Mesothelial cell of epicardium (in vitro differentiated cells): ENCODE data around the gene ST3GAL3. TPM values are rescaled to one million over a fixed set of nuclear protein-coding genes. Genes with fewer than 3 reads are reported as not detected.

Experiments used
- DNase-seq, 2 experiments: peaks; one replicate each; pipeline ENCODE4 v3.0.0; 2021; ENCODE audit warnings: low spot score in 2 of 2; ENCODE audit not compliant: unreplicated experiment in 2 of 2
- H3K27ac Mint-ChIP-seq: 2 replicates; pipeline ENCODE4 v1.8.0; 2021; ENCODE audit warnings: mixed read lengths
- H3K27me3 Mint-ChIP-seq: 2 replicates; pipeline ENCODE4 v1.8.0; 2021; ENCODE audit warnings: low read depth, mixed read lengths
- H3K36me3 Mint-ChIP-seq: 2 replicates; pipeline ENCODE4 v1.8.0; 2021; ENCODE audit warnings: mixed read lengths
- H3K4me1 Mint-ChIP-seq: 2 replicates; pipeline ENCODE4 v1.8.0; 2021; ENCODE audit warnings: mixed read lengths
- H3K4me3 Mint-ChIP-seq: 2 replicates; pipeline ENCODE4 v1.8.0; 2021; ENCODE audit warnings: mild to moderate bottlenecking, moderate library complexity, mixed read lengths
- H3K9me3 Mint-ChIP-seq: 2 replicates; pipeline ENCODE4 v1.8.0; 2021; ENCODE audit warnings: mixed read lengths
- total RNA-seq: library from RNA; stranded (reverse); gene quantifications from 3 replicates; pipeline ENCODE4 v1.2.1, GENCODE V29; 2021
- TF ChIP-seq, protein P1 (sequence below): fragments of 200-600 bp; sonication (generic); IDR thresholded peaks from one replicate; pipeline ENCODE4 v1.5.0; 2021; ENCODE audit warnings: antibody characterized with exemption; ENCODE audit not compliant: unreplicated experiment

The ST3GAL3 gene
- total RNA-seq, 1 donor from 2014 or later: 31.0 TPM

DNA sequence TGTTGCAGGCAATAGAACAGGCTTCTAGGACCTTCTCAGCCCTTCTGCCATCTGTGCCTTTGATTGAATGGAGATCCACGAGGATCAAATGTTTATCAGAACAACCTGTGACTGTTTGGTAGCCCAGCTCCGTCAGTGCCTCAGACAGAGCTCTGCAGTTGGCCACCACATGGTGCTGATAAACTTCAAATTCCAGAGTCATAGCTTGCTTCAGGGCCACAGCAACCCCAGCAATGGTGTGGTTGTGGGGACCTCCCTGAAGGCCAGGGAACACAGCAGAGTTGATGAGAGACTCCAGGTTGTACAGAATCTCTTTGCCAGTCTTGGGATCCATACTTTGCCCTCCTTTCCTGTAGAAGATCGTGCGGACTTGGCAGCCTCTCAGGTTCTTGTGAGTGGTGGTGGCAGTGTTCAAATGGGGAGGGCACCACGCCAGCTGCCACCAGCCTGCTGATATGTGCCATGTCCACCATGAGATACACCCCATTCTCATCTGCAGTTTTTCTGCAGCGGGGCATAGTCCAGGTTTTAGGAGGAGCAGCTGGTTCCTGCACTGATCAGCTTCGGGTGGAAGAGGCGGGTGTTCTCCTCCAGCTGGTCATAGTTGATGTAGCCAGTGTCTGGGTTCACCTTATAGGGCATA lies 143.4 kb downstream of the ST3GAL3 start:
- H3K4me3 Mint-ChIP-seq: no peak overlapping the region
- H3K9me3 Mint-ChIP-seq: peaks cover 6% of the 10 kb centered on the region
- DNase-seq: no peak
- peaks cover 4% of the 10 kb centered on the region for H3K36me3 Mint-ChIP-seq
- H3K4me1 Mint-ChIP-seq: peaks cover 2% of the 10 kb centered on the region
- TF ChIP-seq, protein P1, sequence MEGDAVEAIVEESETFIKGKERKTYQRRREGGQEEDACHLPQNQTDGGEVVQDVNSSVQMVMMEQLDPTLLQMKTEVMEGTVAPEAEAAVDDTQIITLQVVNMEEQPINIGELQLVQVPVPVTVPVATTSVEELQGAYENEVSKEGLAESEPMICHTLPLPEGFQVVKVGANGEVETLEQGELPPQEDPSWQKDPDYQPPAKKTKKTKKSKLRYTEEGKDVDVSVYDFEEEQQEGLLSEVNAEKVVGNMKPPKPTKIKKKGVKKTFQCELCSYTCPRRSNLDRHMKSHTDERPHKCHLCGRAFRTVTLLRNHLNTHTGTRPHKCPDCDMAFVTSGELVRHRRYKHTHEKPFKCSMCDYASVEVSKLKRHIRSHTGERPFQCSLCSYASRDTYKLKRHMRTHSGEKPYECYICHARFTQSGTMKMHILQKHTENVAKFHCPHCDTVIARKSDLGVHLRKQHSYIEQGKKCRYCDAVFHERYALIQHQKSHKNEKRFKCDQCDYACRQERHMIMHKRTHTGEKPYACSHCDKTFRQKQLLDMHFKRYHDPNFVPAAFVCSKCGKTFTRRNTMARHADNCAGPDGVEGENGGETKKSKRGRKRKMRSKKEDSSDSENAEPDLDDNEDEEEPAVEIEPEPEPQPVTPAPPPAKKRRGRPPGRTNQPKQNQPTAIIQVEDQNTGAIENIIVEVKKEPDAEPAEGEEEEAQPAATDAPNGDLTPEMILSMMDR: no peak
- no peaks in the 10 kb centered on the region for H3K27me3 Mint-ChIP-seq
- H3K27ac Mint-ChIP-seq: no peak overlapping the region

DNA sequence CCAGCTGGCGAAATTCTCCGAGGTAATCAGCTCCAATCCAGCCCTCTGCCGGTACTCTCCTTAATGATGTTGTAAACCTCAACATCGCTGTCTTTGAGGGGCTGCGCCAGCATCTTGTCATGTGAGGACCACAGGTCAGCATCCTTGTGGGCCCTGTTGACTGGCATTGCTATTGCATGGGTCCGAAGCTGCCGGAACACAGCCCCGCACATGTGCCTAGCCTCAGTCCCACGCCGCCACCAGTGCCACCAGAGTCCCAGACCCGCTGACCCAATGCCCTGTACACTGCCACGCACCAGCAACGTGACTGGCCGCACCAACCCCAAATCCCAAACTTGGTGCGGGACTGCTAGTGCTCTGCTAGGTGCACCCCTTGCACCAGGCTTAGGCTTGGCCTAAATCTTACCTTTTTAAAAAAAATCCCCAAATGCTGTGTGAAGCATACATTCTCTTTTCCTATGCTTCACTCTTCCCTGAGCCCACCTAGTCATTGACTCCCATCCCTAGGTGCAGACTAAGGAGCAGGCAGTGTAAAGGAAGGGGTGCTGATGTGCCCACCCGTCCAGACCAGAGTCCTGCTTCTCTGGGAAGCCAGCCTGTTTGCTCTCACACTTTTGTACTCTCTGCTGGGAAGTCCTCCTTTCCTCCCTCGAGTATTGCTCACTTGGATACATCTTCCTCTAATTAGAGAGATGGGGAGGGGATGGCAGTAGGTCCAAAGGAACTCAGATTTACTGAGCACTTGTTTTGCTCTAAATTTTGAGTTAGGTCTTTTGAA lies 144.4 kb downstream of the ST3GAL3 start:
- Mint-ChIP-seq H3K27ac (no peak overlapping the region), H3K4me3 (no peak overlapping the region), H3K27me3 (no peaks in the 10 kb centered on the region), H3K4me1 (peaks cover 2% of the 10 kb centered on the region), H3K36me3 (peaks cover 4% of the 10 kb centered on the region), H3K9me3 (peaks cover 6% of the 10 kb centered on the region)
- DNase-seq: no peak
- TF ChIP-seq, protein P1: no peak

DNA sequence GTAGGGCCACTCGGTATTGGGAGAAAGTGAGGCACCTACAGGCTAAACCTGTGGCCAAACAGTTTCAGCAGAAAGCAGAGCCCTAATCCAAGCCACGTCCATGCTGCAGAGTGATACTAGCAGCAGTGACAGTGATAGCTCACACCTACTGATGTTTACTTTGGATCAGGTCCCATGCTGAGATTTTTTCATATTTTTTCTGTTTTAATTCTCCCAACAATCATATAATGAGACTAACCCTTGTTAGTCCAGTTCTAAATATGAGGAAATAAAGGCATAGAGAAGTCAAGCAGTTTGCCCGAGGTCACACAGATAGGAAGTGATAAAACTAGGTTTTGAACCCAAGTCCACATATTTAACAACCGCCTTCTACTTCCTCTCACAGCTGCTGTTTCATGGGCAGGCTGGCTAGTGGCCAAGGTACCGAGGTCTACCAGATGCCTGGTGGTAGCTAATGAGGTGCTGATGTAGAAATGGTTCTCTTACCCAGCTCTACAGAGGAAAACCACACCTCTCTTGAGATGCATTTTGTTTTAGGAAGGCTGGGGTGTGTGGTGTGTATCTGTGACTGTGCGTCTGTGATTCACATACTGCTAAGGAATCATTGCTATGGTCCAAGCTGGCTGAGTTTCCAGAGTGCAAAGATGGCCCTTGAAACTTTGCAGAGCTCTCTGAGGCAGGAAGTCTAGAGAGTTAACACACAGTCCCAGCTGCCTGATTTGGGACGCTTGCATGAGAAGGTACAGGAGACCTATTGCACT lies 146.0 kb downstream of the ST3GAL3 start:
- H3K9me3 Mint-ChIP-seq: no peaks in the 10 kb centered on the region
- H3K36me3 Mint-ChIP-seq: no peaks in the 10 kb centered on the region
- TF ChIP-seq, protein P1: no peak
- no peaks in the 10 kb centered on the region for H3K27me3 Mint-ChIP-seq
- no peak for DNase-seq
- no peak overlapping the region for H3K27ac Mint-ChIP-seq
- peaks cover 7% of the 10 kb centered on the region for H3K4me1 Mint-ChIP-seq
- no peak overlapping the region for H3K4me3 Mint-ChIP-seq

DNA sequence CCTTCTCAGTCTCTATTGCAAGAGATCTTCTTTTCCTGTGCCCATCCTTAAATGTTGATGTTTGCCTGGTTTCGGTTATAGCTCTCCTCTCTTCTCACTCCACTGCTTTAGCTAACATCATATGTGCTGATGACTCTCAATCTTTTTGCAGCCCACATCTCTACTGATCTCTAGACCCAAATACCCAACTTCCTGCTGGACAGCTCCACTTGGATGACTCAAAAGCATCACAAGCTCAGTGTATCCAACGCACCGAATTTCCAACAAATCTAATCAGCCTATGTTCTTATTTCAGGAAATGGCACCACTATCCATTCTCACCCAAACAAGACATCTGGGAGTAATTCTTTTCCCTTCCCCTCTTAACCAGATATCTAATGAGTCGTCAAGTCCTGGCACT lies 147.1 kb downstream of the ST3GAL3 start:
- H3K4me1 Mint-ChIP-seq: peaks cover 13% of the 10 kb centered on the region
- no peaks in the 10 kb centered on the region for H3K9me3 Mint-ChIP-seq
- no peak overlapping the region for H3K4me3 Mint-ChIP-seq
- TF ChIP-seq, protein P1: no peak
- DNase-seq: no peak
- H3K27me3 Mint-ChIP-seq: no peaks in the 10 kb centered on the region
- no peaks in the 10 kb centered on the region for H3K36me3 Mint-ChIP-seq
- no peak overlapping the region for H3K27ac Mint-ChIP-seq

DNA sequence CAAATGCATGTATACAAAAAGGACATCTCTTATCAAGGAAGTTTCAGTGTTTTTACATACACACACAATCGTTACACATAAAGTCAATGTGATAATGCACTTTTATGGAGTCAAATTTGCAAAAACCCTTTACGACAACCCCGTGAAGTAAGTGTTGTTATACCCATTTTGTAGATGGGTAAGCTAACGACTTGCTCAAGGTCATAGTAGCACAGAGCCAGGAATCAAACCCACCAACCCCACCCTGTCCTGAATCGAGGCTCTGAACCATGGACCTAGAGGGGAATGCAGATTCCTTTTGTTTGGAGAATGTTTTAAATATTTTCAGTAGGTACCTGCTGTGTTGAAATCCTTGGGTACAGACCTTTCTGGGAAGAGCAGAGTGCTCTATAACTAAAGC lies 148.9 kb downstream of the ST3GAL3 start:
- H3K9me3 Mint-ChIP-seq: no peaks in the 10 kb centered on the region
- TF ChIP-seq, protein P1: no peak
- no peak overlapping the region for H3K4me3 Mint-ChIP-seq
- no peaks in the 10 kb centered on the region for H3K36me3 Mint-ChIP-seq
- no peak for DNase-seq
- H3K4me1 Mint-ChIP-seq: peaks cover 13% of the 10 kb centered on the region
- H3K27me3 Mint-ChIP-seq: no peaks in the 10 kb centered on the region
- H3K27ac Mint-ChIP-seq: no peak overlapping the region
